GM10847 (cell line): Measurements from ENCODE around the gene YLPM1.

Experiments used
- POLR2A ChIP-seq: IDR thresholded peaks from 2 replicates; pipeline ENCODE4 v1.6.1; 2011; ENCODE audit not compliant: insufficient read length; ENCODE audit errors: extremely low read depth

The YLPM1 gene

DNA sequence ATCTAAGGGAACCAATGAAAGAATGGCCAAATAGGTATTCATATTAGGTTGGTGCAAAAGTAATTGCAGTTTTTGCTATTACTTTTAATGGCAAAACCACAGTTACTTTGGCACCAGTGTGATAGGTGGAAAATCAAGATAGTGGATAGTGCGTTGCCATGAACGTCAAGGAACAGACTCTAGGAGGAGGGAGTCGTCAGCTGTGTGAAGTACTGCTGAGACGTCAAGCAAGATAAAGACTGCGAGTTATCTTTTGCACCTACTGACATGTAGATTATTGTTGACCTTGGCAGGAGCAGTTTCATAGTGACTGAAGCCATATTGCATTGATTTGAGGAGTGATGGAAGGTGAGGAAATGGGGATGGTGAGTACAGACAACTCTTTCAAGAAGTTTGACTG is 8.3 kb downstream of the YLPM1 start:
- TF ChIP-seq POLR2A, result no peak

DNA sequence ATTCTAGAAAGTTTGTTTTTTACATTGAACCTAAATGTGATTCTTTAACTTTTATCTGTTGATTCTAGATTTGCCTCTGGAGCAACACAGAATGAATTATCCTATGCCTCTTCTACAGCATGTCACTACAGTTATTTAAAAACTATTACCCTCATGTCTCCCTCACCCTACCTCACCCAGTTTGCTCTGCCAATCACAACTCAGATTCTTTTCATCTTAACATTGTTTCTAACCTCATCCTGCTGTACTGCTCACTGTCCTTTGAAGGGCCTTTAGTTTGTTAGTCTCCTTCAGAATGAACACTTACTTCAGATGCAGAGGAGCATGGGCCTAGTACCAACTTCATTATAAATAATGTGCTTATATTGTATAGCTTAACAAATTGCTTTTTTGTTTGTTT is 21.5 kb downstream of the YLPM1 start:
- no peak for TF ChIP-seq POLR2A

DNA sequence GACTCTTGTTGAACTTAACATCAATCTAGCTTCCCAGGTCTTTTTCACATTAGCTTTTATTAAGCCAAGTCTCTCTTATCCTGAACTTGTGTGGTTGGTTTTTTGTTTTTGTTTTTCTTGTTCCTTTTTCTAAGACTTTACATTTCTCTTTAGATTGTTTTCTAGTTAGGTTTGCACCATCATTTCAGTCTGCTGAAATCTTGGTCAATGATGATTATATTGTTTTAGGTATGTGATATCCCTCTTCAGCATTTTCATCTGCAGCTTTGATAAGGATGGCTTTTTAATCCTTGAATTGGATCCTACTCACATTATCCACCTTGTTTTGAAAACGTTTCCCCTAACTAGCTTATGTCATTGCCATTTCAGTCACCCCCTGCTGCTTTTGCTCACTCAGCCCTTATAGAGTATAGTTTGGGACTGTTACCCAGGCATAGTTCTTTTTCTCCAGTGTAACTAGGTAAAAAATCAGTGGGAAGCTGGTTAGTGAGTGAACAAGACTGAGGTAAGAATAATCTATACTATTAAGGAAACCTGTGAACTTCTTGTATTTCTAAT is 22.0 kb downstream of the YLPM1 start:
- no peak for TF ChIP-seq POLR2A

DNA sequence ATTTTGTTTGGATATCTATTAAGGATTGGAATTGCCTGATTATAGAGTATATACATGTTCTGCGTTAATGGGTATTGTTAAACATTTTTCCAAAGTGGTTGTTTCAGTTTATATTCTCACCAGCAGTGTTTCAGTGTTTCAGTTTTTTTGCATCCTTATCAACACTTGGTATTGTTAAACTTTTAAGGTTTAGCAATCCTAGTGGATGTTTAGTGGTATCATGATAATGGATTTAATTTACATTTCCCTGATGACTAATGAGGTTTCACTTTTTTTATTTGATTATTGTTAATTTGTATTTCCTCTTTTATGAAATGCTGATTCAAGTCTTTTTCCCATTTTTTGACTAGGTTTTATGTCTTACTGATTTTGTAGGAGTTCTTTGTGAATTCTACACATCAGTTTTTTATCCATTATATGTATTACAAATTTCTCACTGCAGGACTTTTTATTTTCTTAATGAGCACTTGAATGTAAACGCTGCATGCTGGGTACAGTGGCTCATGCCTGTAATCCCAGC is 23.7 kb downstream of the YLPM1 start:
- no peak for TF ChIP-seq POLR2A

DNA sequence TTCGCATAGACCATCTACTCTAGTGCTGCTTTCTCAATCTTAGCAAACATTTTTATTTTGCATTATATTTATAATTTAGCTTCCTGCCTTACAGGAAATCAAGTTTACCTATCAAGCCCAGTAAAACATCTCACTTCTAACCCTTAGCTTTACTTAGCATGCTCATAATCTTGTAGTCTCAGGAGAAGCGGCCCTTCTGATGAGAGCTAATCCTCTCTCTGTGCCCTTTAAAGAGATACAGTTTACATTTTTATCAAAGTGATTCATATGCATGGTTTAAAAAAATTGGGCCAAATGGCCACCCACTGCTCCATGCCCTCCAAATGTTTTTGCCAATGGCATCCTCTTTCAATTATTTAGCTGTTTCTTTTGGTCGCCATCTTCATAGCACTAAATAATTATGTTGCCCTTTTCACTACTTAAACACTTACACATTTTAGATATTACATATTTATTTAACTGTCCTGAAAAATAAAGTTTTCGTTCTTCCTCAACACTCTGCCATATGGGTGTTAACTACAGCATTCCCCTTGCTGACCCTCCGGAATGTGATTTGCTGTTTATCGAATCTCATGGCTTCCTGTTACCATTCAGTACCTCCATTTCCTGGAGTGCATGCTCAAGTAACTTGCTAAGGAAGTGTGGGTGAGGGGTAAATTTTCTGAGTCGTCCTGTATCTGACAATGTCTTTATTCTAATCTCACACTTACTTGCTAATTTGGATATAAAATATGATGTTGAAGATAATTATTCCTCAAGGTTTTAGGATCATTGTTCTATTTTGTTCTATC is 29.3 kb downstream of the YLPM1 start:
- no peak for TF ChIP-seq POLR2A

DNA sequence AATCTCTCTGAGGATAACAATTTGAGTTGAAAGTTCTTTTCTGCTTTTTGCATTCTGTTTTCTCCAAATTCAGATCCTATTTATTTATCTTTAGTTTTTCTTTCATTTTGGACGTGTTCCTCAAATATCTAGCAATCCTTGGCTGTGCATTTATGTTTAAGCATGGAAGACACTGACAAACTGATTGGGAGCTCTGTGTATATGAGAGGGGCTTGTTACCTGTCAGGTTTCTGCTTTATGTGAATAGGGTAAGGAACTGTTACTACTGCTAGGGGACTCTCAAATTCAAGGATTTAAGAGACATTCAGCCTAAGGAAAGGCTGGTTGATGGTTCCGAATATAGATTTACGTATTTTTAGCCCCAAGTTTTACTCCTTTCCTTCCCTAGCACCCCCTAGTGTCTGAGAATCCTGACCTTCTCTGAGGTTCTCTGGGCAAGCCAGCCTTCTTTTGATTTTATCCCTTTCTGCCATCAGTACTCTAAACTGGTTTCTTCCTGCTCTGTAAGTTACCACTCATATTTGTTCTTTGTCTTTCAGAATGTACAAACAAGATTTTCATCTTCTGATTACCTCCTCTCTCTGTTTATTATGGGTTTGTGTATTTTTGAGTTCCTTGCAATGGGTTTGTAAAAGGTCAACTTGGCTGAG is 30.5 kb downstream of the YLPM1 start:
- TF ChIP-seq POLR2A, result no peak

DNA sequence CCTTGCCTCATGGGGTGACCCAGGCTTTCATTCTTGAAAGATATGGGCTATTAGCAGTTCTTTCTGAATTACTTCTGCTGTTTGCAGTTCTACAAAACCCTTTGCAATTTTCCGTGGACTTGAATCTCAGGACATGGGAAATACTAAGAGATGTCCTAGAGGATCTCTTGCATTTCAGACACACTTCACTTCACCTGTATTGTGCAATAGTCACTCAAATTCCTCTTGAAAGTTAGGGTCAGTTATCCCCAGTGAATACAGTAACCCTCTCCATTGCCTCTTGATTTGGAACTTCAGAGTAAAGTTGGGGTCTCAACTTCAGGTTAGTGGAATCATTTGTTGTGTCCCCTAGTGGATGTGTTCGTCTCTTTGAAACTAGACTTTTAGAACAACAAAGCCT is 31.8 kb downstream of the YLPM1 start:
- TF ChIP-seq POLR2A, result no peak

DNA sequence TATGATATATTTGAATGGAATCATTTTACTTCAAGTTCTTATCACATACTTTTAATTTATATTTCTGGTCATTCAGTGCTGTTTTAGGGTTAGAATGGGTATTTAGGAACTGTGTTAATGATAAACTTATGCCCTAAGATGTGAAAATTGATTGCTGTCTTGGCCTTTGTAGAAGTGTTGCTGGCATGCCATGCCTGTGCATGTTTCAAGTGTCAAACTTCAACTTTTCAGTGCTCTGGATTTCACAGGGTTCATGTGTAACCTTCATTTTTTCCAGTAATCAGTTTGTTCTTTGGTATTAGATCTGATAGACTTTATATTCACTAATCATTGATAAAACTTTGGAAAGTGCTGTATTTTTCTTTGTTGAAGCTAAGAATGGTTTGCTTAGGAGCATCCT is 36.6 kb downstream of the YLPM1 start:
- TF ChIP-seq POLR2A, result no peak

DNA sequence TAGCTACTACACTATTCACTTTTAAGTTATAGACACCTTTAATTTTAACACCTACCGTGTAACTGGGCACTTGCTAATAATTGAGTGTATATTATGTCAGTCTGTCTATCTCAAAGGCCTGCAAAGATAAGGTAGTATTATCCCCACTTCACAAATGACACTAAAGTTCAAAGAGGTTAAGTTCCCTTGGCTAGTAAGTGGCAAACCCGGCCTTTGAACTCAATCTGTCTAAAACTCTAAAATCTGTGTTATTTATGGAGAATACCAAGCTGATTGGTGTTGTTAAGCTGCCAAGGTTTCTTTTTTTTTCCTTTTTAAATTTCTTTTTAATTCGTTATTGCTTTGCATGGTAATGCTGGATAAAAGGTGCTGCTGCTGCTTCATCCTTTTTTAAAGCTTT is 37.7 kb downstream of the YLPM1 start:
- no peak for TF ChIP-seq POLR2A

DNA sequence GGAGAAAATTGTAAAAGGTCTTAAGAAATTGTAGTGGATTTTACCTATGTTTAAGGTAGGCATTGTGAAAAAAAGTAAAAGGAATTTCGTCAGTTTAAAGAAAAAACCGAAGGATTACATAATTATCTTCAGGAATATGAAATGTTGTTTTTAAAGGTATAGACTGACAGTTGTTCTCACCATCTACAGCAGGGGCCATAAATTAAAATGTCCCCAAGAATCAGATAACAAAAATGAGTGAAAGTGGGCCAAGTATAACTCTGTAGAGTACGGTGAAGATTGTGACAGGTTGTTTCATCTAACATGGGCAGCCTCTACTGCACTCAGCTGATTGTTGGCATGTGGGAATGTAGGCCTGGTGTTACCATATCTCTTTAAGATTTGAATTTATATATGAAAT is 38.3 kb downstream of the YLPM1 start:
- no peak for TF ChIP-seq POLR2A

DNA sequence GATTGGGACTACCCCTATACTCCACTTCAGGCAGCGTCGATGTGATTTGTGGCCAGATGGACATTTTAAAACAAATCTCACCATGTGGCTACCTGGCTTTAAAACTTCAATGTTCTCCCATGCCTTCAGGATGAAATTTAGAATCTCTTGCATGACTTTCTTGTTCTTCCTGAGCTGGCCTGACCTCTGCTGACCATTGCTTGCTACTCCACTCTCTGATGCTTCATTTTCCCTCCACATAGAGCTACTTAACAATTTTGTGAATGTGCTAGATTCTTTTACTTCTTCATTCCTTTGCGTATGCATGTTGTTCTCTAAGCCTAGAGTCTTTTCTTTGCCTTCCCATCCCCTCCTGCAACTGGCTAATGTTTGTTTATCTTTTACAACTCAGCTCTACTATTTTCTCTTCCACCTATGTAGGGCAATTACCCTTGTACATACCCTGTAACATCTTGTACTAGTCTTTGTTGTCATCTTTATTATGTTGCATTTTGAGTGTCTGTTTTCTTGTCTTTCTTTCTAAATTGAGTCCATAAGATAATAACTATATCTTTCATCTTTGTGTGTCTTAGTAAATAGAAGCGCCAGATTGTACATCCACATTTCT is 41.2 kb downstream of the YLPM1 start:
- TF ChIP-seq POLR2A, result no peak

DNA sequence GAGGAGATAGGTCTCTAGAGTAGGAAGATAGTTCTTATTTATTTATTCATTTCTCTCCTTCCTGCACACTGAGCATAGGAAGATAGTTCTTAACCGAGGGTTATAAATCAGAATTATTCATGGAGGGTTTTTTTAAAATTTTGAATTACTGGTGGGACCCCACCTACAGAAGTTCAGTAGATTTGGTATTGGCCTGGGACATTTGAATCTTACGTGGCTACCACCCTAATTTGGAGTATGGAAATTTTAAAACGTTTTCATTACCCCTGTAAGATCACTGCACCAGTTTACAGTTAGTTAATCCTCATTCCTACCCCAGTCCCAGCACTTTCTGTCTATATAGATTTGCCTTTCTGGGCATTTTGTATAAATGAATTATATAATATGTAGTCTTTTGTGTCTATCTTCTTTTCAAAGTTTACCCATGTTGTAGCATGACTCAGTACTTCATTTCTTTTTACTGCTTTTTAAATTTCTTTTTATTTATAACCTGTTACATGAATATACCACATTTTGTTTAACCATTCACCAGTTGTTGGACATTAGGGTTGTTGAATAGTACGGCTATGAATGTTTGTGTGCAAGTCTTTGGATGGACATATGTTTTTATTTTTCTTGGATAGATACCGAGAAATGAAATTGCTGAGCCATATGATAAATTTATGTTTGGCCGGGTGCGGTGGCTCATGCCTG is 44.9 kb downstream of the YLPM1 start:
- no peak for TF ChIP-seq POLR2A

DNA sequence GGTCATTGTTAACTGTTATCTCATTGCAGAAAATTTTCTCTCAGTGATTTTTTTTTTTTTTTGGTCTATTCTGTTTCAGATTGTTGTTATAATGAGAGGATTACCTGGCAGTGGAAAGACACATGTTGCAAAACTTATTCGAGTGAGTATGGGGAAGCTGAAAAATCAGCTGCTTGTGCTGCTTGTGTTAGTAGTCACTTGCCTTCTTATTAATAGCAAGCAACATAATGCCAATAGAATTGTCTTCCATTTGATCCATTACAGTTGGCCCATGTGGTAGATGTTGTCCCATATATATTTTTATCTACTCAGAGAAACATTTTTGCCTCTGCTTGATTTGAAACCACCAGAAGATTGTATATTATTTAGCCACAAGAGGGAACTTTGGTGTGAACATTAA is 53.0 kb downstream of the YLPM1 start:
- TF ChIP-seq POLR2A, result no peak

DNA sequence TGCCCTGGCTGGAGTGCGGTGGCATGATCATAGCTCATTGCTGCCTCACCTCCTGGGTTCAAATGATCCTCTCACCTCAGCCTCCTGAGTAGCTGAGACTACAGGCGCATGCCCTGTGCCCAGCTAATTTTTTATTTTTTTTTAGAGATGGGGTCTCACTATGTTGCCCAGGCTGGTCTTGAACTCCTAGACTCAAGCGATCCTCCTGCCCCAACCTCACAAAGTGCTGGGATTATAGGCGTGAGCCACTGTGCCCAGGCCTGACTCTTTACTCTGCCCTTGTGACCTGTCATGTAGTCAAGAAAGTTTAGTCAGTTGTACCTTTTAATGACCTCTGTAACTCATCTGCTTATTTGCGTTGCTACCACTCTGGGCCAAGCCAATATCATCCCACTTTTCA is 57.2 kb downstream of the YLPM1 start:
- TF ChIP-seq POLR2A, result no peak

DNA sequence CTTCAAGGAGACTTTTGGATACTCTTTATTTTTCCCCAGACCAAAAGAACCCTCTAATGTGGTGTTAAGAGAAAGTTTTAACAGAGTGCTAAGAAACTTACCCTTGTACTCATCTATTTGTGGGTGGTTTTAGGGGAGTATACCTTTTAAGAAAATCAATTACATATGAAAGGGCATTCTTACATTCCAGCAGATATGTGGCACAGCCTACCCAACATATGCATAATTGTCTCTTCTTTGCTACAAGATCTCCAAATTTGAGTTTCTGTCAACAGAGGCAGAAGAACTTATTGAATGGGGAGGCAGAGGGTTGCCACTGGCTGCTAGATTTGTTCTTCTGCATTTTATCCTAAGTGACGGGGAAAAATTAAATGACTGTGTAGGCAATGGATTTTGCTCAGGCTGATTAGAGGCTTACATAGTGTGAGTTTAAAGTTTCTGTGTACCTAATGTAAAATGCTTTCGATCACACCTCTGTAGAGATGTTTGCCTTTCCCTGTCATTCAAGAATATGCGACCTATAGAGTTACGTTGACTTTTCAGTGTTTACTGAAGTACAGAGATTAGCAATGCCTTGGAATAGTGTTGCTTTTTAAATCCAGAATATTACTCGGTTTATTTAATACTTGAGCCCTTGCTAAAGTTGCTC is 58.3 kb downstream of the YLPM1 start:
- TF ChIP-seq POLR2A, result no peak
